ENCODE measurements around the gene USH2A.
"Not testable (repeated sequence)": the region's sequence is repeated elsewhere in the genome, so short reads cannot be mapped to it uniquely, and the experiment has no call there.

The USH2A gene

DNA sequence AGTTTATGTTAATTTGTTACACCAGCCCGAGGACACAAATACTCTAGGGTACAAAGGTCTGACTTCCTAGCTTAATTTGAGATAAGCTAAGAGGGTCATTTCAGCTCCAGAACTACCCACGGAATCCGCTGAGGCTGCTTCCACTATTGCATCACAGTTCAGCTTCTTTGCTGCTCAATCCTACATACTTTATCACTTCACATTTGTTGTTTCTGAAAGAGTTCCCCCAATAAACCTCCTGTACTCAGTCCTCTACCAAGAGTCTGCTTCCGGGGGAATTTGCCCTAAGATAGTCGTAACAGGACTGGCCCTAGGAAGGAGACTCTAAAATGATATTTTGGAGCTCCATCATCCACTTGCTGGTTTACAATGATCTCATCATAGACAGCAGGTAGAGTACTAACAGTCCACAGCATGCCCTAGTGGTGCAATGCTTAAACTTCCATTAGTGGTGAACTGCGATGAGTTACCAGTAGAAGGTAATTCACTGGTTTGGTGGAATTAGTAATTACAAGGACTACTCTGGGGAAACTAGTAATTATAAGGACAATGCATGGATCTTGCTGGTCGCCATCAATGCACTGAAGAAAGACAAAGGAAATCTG lies 229.3 kb downstream of the USH2A start:
- no peak for DNase-seq (ENCODE audit: low read depth in 2 of 2)

DNA sequence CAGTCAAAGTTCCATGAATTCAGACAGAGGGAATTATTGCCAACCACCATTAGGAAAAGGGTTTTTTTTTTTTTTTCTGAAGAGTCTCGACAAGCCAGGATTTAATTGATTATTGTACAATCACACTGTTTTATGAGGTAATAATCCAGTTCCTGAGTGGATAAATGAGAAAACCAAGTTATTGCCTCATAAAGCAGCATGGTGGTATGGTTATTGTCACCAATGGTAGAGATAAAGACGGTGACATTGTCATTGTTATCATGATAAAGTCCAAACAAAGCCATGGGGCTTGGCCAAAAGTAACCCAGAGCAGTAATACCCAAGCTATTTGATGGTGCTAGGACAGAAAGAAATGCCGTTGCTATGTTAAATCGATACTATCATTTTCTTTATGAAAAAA lies 232.8 kb downstream of the USH2A start:
- DNase-seq (ENCODE audit: low read depth in 2 of 2) = no peak

DNA sequence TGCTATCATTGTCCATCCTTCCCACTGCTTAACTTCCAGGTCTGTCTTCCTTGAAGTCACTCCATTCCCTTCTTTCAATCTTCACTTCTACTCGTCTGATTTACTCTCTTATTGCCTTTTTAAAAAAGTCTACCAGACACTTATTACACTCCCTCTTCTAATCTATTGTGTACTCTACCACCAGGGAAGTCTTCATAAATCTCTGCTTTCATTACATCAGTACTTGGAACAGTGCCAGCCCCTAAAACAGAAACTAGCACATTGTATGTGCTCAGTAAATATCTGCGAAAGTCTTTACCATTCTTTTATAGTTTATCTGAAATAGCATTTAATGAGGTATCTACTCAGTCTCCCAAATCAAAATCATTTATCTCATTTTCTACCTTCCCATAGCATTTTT lies 236.4 kb downstream of the USH2A start:
- no peak for DNase-seq (ENCODE audit: low read depth in 2 of 2)

DNA sequence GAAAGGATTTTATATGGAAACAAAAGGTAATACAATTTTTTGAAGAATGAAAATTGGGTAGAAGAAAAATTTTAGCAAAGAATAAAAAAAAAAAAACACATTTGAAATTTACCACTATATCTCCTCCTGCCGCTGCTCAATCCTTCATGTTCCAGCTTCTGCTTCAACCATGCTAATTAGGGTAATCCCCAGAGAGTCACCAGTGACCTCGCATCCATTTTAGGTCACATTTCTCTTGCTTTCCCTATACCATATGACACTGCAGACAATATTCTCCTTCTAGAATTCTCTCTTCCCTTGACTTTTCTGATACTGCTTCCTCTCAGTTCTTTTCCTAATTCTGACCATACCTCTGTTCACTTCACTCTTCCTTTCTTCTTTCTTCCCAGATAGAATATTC lies 237.1 kb downstream of the USH2A start:
- DNase-seq (ENCODE audit: low read depth in 2 of 2) = no peak

DNA sequence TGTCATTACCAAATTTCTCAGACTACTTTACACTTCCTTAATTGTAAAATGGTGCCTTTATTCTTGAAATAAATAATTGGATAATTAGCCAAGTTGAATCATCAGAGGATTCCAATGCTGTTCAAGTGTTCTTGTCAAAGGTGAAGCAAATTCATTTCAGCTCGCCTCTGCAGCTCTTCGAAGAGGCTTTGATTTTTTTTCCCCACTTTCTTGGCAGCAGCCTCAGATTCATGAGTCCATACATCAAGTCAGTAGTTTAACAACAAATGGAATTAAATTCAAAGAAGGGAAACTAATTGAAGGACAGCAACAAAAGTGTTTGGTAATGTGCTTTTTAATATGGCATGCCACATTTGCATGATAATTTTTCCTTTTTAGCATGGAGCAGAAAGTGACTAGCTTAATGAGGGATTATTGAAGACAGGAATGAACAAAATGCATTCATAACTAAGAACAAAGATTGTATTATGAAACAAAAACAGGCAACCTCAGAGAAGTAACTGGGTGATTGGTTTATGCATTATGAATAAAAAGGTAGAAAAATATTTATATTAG lies 239.0 kb downstream of the USH2A start:
- no peak for DNase-seq (ENCODE audit: low read depth in 2 of 2)

DNA sequence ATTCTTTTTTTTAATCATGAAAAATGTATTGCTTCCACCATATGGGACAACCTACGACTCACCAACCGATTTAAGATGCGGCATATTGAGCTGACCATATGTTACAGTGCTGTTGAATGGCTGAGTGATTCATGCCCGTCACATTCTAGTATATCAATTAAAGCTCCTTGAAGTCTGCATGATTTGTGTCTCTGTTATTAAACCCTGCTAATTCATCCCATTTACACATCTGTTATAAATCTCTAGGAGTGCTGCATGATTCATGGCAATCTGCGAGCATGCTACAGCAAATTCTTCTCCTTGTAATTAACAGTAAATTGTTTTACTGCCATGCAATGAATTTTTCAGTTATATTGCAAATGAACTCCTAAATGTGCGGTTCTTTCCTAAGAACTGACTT lies 239.8 kb downstream of the USH2A start:
- no peak for DNase-seq (ENCODE audit: low read depth in 2 of 2)

DNA sequence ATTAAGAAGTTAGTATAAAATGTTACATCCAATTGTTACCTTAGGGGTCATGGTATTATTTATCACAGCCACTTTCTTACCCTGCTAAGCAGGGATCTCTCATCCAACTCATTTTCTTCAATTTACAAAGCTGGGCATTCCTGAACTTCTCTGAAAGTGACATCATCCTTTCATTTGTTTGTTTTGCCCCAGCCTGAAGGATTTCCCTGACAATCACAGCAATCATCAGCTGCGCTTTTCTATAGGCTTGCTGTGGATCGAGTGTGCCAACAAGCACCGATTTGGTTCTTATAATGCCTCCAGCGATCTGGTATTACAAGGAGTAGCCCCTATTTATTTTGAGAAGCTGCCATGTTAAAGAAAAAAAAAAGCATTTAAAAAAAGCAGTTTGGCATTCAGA lies 240.2 kb downstream of the USH2A start:
- no peak for DNase-seq (ENCODE audit: low read depth in 2 of 2)

DNA sequence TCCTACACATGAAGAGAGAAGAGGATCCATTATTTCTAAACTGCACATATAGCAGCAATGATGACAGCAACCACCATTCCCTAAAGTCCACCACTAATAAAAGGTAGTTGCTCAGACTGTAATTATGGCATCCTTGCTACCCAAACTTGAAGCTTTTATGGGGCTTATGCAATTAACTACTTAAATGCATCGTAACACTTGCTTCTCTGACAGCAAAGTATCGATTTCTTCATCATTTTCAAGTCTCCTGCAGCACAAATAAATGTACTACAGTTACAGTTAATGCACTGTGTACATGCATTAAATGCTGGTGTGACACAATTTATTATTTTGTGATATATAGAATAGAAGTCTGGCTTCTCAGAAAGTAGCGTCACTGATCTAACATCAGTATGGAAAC lies 241.7 kb downstream of the USH2A start:
- DNase-seq (ENCODE audit: low read depth in 2 of 2) = no peak

DNA sequence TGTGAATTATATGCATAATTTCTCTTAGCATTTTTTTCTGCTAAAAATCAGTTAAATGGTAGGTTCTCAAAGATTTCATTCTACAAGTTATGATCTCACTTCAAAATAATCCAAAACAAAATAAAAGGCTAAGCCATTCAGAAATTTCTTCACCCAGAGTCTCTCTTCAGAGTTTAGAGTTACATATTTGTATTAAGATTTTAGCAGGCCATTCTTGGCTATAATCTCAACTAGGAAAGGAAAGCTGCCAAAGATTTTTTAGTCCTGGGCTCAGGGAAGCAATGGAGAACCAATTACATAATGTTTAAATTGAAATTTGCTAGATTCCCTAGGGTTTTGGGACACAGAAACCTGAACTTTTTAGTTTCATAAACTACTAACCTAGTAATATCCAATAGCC lies 245.0 kb downstream of the USH2A start:
- DNase-seq (ENCODE audit: low read depth in 2 of 2) = no peak

DNA sequence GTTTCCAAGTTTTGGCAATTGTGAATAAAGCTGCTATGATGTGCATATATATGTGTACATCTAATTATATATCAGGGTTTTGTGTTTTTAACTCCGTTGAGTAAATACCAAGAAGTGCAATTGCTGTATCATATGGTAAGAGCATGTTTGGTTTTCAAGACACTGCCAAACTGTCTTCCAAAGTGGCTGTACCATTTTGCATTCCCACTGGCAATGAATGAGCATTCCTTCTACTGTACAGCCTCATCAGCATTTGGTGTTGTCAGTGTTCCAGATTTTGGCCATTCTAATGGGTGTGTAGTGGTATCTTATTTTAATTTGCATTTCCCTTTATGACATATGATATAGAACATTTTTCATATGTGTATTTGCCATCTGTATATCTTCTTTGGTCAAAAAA lies 246.3 kb downstream of the USH2A start:
- no peak for DNase-seq (ENCODE audit: low read depth in 2 of 2)

DNA sequence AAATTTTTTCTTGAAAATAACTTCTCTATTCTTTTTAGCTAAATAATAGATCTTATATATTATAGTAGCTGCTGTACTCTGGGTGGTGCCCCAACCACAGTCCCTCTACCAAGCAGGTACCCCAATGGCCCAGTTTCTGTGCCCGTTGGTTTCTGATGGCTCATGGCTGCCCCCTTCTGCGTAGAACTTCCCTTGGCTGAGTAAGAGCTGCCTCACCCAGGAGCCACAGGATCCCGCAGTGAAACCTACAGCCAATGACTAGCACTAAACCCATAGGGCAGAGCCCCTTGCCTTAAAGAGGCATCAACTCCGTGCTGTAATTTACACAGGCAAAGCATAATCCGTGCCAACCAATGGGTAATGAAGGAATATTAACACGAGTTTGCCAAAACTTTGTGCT lies 247.5 kb downstream of the USH2A start:
- no peak for DNase-seq (ENCODE audit: low read depth in 2 of 2)

DNA sequence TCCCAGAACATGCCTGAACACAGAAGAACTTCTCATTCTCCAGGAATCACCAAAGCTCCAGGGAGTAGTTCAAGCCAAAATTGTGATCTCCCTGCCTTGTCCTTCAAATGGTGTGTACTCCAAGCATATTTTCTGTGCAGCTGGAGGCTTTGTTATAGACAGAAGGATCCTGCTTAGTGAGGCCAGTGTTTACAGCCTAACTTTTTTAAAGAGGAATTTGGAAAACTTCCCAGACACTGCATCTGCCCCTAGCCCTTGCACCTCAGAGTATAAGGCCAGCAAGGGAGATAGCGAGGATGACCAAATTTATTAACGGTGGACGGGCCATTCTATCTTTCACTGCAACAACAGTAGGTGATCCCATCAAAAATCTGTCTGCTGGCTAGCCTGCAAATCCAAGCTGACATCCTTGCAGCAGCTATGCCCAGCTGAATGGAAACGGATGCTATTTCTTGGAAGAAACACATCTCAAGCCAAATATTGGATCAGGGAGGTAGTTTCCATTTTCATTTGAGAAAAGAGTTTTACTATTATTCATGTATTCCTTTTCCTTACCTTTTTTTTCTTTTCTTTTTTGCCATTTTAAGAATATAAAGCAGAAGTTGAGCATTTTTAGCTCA lies 249.8 kb downstream of the USH2A start:
- DNase-seq (ENCODE audit: low read depth in 2 of 2) = no peak

DNA sequence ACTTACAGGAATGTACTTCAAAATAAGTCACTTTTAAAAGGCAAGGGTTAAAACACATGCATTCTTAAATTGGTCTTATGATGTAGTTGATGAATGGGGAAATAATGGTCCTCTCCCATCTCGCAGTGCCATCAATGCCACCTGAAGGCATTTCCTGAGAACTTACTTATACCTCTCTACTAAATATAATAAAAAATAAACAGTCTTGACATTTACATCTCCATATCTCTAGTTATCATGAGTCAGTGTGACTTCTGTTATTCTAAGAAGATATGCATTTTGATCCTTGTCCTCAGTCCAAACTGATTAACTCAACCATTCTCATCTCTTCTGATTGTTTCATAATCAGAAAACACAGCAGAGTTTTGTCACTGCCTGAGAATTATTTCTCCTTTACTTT lies 253.9 kb downstream of the USH2A start:
- DNase-seq (ENCODE audit: low read depth in 2 of 2) = no peak

DNA sequence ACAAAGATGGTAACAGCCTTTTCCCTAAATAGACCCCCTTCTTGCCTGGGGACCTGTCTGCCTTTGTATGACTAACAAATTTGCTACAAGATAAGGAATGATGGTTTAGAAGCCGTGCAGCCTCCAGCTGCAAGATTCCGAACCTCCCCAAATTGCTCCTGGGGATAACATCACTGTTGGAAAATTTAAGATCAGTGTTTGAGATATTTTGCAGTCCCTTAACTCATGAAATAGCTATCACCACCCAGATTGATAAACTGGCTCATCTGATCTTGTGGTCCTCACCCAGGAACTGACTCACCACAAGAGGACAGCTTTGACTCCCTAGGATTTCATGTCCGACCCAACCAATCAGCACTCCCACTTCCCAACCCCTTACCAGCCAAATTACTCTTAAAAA lies 254.7 kb downstream of the USH2A start:
- DNase-seq (ENCODE audit: low read depth in 2 of 2) = no peak

DNA sequence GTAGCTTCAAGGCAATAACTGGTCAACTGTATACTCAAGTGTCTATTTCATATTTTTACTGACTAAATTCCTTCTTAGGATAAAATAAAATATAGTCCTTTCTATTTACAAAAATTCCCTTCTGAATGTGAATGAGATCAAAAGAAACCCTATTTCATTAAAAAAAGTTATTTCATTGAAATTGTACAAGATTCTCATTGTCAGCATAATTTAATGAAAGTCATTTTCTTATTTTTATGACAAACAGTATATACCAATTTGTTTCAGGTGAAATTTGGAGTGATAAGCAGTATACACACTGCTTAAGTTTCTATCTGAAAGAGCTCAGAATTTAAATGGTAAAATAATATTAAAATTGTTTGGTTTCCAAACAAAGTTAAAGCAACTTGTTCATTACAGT lies 269.2 kb downstream of the USH2A start:
- DNase-seq (ENCODE audit: low read depth in 2 of 2) = no peak

DNA sequence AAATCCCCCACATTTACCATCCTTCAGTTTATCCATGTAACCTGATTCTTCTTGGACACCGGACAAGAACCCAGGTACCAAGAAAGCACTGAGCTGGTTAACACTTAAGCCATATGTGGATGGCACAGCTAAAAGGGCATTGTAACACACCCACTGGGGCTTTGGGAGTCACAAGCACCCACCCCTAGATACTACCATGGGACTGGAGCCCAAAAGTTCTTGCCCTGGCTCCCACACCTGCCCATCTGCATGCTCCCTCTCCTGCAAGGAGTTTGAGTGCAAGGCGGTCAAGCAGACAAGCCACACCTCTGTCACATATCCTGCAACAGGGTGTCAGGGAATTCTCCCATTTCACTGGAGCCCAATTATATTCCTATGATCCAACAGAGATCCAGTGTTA lies 270.1 kb downstream of the USH2A start:
- DNase-seq (ENCODE audit: low read depth in 2 of 2) = no peak

DNA sequence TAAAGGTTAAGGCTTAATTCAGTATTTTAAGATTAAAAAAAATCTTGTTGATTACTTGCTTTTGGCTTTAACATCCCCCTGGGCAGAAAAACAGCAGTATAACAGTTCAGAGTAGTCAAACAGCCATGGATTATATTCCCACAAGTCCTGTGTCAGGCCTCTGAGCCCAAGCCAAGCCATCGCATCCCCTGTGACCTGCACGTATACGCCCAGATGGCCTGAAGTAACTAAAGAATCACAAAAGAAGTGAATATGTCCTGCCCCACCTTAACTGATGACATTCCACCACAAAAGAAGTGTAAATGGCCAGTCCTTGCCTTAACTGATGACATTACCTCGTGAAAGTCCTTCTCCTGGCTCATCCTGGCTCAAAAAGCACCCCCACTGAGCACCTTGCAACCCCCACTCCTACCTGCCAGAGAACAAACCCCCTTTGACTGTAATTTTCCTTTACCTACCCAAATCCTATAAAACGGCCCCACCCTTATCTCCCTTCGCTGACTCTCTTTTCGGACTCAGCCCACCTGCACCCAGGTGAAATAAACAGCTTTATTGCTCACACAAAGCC lies 277.7 kb downstream of the USH2A start:
- not testable (repeated sequence) for DNase-seq (ENCODE audit: low read depth in 2 of 2)

DNA sequence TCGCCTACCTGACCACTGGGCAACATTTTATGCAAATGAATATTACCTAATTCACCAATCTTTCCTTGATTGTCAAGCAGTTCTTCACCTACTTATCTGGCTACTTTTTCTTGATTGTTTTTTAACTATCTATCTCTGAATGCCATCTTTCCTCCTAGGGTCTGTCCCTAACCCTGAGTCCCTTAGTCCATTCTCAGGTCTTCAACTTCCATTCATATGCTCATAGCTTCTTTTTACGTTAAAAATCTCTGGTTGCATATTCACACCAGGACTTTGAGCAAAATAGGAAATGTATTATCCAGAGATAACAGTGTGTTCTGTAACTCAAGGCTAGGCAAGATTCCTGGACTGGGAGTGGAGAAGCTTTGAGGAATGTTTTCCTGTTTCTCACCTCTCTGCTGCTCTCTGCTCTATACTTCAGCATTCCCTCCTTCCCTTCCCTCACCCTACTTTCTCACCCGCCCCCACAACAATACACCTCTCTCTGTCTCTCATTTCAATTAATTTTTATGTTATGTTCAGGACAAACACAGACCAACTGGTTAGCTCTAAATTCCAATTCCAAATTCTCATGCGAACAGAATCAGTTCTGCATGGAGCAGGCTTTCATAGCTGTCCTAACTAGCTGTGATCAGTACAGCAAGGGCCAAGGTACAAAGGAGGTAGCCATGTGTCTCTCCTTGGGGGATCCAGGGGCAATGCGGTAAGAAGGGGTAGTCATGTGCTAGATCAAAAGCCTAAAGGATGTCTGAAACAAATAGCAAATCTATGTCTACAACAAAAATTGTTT lies 278.4 kb downstream of the USH2A start:
- no peak for DNase-seq (ENCODE audit: low read depth in 2 of 2)

DNA sequence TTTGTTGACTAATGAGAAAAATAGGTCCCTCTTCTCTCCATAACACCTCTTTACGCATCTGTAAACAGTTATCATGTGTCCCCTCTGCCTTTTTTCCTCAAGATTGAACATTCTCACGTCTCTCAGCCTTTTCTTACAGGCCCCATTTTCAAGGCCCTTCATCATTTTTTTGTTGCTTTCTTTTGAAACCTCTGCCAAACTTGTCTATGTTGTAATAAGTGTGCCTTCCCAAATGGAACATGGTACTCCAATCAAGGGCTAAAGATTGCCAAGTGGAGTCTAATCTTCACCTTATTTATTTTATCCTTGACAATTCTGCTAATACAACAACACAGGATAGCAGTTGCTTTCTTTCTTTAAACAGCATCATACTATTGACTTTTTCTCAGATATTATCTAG lies 280.3 kb downstream of the USH2A start:
- DNase-seq (ENCODE audit: low read depth in 2 of 2) = no peak

DNA sequence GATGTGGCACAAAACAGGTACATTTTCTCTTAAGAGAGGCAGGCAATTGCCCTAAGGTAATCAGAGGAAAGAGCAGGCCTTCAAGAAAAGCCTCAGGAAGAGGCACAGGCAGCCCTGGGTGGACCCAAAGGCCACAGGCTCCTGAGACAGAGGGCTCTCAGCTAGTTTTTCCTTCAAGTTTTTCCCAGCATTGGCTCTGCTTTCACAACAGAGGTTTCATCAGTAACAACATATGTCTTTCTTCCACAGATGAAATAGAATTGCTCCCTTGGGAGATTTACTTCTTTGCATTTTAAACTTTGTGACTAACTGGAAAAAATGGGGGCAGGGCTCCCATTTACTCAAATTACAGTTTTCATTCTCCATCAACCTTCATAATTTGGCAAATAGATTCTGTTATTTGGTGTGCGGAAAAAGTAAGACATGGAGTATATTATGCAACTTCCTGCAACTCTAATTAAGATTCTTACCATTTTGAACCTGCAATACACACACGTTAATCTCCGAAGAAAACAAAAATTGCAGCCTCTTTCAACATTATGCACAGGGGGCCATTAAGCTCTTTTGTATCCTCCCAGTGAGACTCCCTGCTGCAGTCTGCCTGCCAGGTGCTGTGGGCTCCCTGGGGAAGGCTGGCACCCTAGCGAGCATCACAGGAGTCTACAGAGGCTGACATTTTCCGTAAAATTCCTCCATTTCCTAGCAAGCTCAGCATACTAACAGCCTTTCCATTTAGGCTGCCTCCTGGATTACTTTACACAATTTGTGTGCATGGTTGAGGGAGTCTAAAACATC lies 282.3 kb downstream of the USH2A start:
- no peak for DNase-seq (ENCODE audit: low read depth in 2 of 2)

DNA sequence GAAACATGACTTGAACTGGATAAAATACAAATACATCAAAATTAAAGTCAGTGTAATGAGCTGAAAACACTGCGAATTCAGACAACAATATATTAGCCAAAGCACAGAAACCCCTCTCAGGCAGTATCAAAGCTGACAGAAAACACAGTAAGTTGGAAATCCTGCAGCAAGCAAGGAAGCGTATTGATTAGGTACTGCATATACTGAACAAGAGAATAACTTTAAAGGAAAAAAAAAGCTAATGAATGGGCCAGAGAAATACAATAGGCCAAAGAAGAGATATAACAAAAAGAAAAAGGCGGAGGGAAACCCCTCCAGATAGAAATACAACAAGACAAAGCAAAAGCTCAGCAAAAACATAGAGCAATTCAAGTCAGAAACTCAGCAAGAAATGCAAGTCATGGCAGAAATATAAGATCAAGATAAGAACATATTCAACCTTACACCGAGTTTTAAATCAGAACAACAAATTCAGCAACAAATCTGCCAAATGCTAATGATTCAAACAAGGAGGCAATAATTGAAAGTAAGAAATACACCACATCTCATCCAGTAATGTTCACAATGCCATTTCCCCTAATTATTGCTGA lies 299.0 kb downstream of the USH2A start:
- no peak for DNase-seq (ENCODE audit: low read depth in 2 of 2)

Data from stimulated activated CD8-positive, alpha-beta memory T cell treated with anti-CD3 and anti-CD28 coated beads, Interleukin-2, amount 100 ng/mL, for 1 hour (primary cell).